PC-3 (cell line): ENCODE data around the gene EPC2.

Experiments used
- EZH2 ChIP-seq: fragments of 300-600 bp; sonication (generic); IDR thresholded peaks from one replicate; pipeline ENCODE4 v1.6.1; 2017; ENCODE audit warnings: antibody characterized with exemption, mild to moderate bottlenecking, low read length; ENCODE audit not compliant: unreplicated experiment
- TF ChIP-seq, protein P1 (sequence below): fragments of 300-600 bp; sonication (generic); conservative IDR thresholded peaks from 2 replicates; pipeline ENCODE4 v1.5.1; 2017; ENCODE audit warnings: antibody characterized with exemption, low read depth, mild to moderate bottlenecking, low read length

DNA sequence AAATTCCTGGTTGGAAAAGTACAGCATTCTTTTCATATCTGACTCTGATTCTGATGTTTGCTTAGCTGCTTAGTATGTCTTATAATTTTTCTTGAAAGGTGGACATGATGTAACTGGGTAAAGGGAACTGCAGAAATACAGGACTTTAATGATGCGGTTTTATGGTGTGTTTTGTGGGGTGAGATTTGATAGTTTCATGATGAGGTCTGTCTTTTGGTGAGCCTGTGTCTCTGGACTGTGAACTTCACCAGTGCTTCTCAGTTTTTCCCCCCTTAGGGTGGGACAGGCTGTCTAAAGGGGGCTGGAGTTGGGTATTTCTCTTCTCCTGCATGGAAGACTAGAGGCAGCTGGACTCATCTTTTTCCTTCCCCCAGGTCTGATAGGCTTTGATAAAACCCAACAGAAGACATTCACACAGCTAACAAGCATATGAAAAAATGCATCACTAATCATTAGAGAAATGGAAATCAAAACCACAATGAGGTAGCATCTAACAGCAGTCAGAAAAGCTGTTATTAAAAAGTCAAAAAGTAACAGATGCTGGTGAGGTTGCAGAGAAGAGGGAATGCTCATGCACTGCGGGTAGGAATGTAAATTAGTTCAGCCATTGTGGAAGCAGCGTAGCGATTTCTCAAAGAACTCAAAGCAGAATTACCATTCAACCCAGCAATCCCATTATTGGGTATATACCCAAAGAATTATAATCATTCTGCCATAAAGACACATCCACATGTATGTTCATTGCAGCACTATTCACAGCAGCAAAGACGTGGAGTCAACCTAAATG is 77.6 kb downstream of the EPC2 start:
- TF ChIP-seq EZH2: no peak
- TF ChIP-seq, protein P1, sequence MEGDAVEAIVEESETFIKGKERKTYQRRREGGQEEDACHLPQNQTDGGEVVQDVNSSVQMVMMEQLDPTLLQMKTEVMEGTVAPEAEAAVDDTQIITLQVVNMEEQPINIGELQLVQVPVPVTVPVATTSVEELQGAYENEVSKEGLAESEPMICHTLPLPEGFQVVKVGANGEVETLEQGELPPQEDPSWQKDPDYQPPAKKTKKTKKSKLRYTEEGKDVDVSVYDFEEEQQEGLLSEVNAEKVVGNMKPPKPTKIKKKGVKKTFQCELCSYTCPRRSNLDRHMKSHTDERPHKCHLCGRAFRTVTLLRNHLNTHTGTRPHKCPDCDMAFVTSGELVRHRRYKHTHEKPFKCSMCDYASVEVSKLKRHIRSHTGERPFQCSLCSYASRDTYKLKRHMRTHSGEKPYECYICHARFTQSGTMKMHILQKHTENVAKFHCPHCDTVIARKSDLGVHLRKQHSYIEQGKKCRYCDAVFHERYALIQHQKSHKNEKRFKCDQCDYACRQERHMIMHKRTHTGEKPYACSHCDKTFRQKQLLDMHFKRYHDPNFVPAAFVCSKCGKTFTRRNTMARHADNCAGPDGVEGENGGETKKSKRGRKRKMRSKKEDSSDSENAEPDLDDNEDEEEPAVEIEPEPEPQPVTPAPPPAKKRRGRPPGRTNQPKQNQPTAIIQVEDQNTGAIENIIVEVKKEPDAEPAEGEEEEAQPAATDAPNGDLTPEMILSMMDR: no peak
